ENCODE results near the gene FAM107A. TPM values are rescaled to one million over a fixed set of nuclear protein-coding genes. Genes with fewer than 3 reads are reported as not detected.

Gene FAM107A
- total RNA-seq, 6 experiments from 2014 or later: 0.11 to 0.22 (median 0.12) TPM; not detected in 2

GRCh38 chr3:58544541-58544940 is 32.6 kb downstream of the FAM107A start:
- no peak for TF ChIP-seq CTCF (IDR thresholded peaks at IDR 0.05)
- Mint-ChIP-seq H3K36me3 (ENCODE audit: low read depth) (no peaks in the 10 kb centered on the region), H3K9me3 (no peaks in the 10 kb centered on the region), H3K4me1 (ENCODE audit: low read depth) (peaks cover 17% of the 10 kb centered on the region; the same call in 1 of the 2 replicates), H3K27me3 (ENCODE audit: insufficient read depth) (peaks cover 13% of the 10 kb centered on the region), H3K4me3 (peak overlapping the region; percentile 16; the same call in 1 of the 2 replicates), H3K27ac (peak overlapping the region; percentile 1; the same call in 1 of the 2 replicates)
- no peak for DNase-seq

- Mint-ChIP-seq H3K4me3 (no peak overlapping the region), H3K27me3 (ENCODE audit: insufficient read depth) (peaks cover 7% of the 10 kb centered on the region), H3K27ac (no peak overlapping the region), H3K36me3 (ENCODE audit: low read depth) (no peaks in the 10 kb centered on the region), H3K4me1 (ENCODE audit: low read depth) (peaks cover 39% of the 10 kb centered on the region), H3K9me3 (no peaks in the 10 kb centered on the region)
- TF ChIP-seq CTCF (IDR thresholded peaks at IDR 0.05): no peak
- no peak for DNase-seq
These were observed 36.9 kb downstream of the FAM107A start for GRCh38 chr3:58540176-58540858.

- Mint-ChIP-seq H3K4me3 (no peak overlapping the region), H3K27ac (no peak overlapping the region), H3K36me3 (ENCODE audit: low read depth) (no peaks in the 10 kb centered on the region), H3K9me3 (no peaks in the 10 kb centered on the region), H3K4me1 (ENCODE audit: low read depth) (peaks cover 33% of the 10 kb centered on the region), H3K27me3 (ENCODE audit: insufficient read depth) (peaks cover 3% of the 10 kb centered on the region)
- no peak for TF ChIP-seq CTCF (IDR thresholded peaks at IDR 0.05)
- DNase-seq: no peak
These were observed 37.6 kb downstream of the FAM107A start for GRCh38 chr3:58539626-58540025.

- Mint-ChIP-seq H3K27me3 (ENCODE audit: insufficient read depth) (peaks cover 3% of the 10 kb centered on the region), H3K36me3 (ENCODE audit: low read depth) (no peaks in the 10 kb centered on the region), H3K27ac (peak overlapping the region; percentile 58; the same call in 1 of the 2 replicates), H3K9me3 (no peaks in the 10 kb centered on the region), H3K4me3 (no peak overlapping the region; the same call in 1 of the 2 replicates), H3K4me1 (ENCODE audit: low read depth) (peaks cover 27% of the 10 kb centered on the region)
- no peak for TF ChIP-seq CTCF (IDR thresholded peaks at IDR 0.05)
- DNase-seq: no peak
These were observed 39.5 kb downstream of the FAM107A start for GRCh38 chr3:58537412-58538301.

- Mint-ChIP-seq H3K27ac (peak within 1 kb of the TSS; percentile 58), H3K27me3 (ENCODE audit: insufficient read depth) (peaks cover 3% of the 10 kb centered on the region), H3K9me3 (no peaks in the 10 kb centered on the region), H3K36me3 (ENCODE audit: low read depth) (no peaks in the 10 kb centered on the region), H3K4me1 (ENCODE audit: low read depth) (peaks cover 35% of the 10 kb centered on the region), H3K4me3 (peak within 1 kb of the TSS; percentile 78)
- no peak for TF ChIP-seq CTCF (IDR thresholded peaks at IDR 0.05)
- DNase-seq: no peak
These were observed 40.4 kb downstream of the FAM107A start, which contains the start of gene ACOX2 for GRCh38 chr3:58536501-58537411. Gene ACOX2, minus strand, starts transcription at chr3:58537190. Its CDS starts 2,084 bp downstream, at chr3:58535106.
